HG02678 (cell line): ENCODE data around the gene DISC1.
"Not testable (repeated sequence)": the region's sequence is repeated elsewhere in the genome, so short reads cannot be mapped to it uniquely, and the experiment has no call there.

Experiments used
- ATAC-seq: cut with Tn5 transposase; IDR thresholded peaks from one replicate; pipeline ENCODE4 v1.9.1; 2021; ENCODE audit warnings: mild to moderate bottlenecking, moderate library complexity; ENCODE audit not compliant: unreplicated experiment

Gene DISC1

DNA sequence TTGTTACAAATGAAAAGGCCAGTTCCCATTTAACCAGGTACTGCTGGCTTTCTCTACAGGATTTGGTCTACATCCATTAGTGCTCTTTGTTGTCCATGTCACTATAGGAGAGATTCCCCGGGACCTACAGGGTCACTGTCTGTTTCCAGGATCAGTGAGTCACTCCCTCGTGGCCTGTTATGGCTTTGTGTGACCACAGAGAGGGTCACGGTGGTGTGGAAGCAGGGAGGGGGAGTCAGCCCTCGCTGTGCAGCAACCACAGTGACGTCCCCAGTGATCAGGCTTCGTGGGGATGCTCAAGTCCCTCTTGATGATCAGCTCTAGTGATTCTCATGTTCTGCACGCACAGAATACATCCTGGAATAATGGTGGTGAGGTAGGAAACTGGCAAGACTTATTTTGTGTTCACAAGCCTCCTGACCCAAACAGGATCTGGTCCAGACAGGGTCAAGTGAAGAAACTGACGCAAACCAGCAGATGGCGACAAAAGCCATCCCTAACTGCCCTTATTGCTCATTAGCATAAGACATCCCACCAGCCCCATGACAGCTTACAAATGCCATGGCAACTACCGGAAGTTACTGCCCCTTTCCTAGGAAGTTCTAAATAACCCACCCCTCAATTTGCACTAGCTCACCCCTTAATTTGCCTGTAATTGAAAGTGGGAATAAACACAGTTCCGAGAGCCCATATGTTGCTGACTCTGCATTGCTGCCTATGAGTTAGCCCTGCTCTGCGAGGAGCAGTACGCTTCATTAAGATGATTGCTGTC, 98.5 kb downstream of the DISC1 start:
- ATAC-seq: no peak

DNA sequence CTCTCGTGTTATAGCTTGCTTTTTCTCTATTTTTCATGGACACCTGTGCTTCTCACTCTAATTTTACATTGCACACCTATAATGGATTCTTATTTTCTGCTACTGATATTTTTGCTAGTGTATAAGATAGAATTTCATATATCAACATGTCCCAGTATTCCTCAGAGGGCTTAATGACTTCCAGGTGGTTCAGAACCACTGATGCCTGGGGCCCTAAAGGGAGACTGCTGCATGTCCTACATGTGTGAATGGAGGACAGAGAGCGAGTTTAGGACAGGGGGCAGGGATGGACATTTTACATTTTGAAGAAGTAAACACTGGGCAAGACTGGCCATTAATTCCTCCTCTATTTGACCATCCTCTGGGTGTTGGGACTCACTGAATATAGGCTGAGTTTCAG, 100.6 kb downstream of the DISC1 start:
- ATAC-seq: no peak

DNA sequence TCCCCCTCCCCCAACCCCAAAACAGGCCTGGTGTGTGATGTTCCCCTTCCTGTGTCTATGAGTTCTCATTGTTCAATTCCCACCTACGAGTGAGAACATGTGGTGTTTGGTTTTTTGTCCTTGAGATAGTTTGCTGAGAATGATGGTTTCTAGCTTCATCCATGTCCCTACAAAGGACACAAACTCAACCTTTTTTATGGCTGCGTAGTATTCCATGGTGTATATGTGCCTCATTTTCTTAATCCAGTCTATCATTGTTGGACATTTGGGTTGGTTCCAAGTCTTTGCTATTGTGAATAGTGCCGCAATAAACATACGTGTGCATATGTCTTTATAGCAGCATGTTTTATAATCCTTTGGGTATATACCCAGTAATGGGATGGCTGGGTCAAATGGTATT, 102.4 kb downstream of the DISC1 start:
- not testable (repeated sequence) for ATAC-seq

DNA sequence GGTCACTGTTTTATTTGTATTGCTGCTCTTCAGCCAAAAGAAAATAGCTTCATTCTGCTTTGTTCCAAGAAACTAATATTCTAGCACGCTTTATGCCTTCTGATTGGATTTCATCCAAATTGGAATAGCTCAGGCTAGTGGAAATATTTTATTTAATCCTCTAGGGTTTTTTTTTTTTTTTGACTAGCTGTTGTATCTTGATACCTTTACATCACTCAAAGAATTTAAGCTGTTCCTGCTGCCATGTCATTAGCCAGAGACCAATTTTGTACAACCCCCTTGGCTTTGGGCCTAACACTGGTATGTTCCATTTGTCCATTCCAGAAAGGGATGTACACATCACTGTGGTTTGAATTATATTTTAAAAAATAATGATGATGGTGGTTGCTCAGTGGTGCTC, 103.0 kb downstream of the DISC1 start:
- ATAC-seq: no peak

DNA sequence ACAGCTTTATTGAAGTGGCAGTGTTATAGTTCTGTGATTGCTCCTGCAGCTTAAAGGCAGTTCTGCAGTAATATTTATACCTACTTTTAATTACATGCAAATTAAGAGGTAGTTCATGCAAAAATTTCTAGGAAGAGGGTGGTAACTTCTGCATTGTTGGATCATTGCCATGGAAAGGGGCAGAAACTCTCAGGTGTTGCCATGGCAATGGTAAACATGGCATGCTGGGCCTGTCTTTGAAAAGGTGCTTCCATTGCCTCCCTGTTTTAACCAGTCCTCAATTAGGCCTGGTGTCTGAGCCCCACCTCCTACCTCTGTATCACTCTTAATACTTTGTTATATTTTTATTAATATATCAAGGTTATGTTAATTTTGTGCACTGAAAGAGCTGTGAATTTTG, 104.7 kb downstream of the DISC1 start:
- ATAC-seq: no peak

DNA sequence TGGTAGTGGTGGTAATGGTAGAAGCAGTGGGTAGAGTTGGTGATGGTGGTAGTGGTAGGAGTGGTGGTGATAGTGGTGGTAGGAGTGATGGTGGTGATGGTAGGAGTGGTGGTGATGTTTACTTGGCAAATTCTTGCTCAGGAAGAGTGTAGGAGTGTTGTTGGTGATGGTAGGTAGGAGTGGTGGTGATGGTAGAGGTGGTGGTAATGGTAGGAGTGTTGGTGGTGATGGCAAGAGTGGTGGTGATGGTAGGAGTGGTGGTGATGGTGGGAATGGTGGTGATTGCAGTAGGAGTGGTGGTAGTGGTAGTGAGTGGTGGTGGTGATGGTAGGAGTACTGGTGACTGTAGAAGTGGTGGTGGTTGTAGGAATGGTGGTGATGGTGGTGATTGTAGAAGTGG, 106.5 kb downstream of the DISC1 start:
- ATAC-seq: no peak

- no peak for ATAC-seq
Measured at GRCh38 chr1:231733672-231734071, 107.1 kb downstream of the DISC1 start.

- no peak for ATAC-seq
Measured at GRCh38 chr1:231734417-231734816, 107.8 kb downstream of the DISC1 start.

DNA sequence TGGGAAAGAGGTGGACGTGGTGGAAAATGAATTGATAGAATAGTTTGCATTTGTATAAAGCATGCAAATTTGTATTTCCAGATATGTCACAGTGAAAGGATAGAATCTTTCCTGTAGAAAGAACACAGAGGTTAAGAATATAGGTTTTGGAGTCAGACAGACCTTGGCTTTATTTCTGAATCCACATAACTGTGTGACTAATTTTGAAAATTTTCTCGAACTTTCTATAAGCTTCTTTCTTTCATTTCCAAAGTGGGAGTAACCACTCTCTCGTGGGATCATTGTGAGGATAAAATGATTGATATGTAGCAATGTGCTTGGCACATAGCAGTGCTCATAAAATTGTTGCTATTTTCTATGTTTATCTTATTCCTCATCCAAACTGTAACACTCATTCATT, 108.8 kb downstream of the DISC1 start:
- no peak for ATAC-seq

GRCh38 chr1:231735941-231736340, 109.4 kb downstream of the DISC1 start:
- no peak for ATAC-seq

GRCh38 chr1:231736464-231736863, 109.9 kb downstream of the DISC1 start:
- ATAC-seq: no peak

DNA sequence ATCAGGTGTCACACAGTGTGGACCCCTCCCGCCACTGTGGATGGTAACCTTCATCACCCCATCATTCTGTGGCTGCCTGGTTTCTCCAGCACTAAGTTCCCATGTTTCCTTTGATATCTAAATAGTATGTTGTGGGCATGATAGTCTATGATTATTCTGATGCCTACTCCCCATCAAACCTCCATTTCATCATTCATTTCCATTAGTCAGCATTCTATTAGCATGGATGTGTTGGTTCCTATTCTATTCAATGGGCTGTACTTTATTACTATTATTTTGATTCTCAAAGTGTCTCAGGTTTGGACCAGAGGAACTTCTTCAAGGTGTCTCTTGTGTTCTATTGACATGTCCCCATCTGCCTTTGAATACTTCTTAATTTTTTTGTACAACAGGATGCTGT, 112.0 kb downstream of the DISC1 start:
- ATAC-seq: no peak

DNA sequence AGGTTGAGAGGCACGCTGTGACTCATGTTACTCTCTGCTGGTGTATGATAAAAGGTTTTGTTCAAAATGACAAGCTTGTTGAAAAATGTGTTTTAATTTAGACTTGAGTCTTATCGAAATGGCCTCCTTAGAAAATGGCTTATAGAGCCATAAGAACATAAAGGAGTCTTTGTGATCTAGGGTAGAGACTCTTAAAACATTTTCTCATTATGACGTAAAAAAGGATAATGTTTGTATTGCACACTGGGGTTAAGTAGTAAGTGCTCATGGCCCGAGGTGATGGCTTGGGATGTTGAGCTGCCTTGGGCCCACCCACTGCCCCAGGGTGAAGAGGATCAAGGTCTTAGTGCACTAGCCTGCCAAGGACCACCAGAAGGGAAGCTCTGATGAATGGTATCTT, 117.4 kb downstream of the DISC1 start:
- no peak for ATAC-seq

DNA sequence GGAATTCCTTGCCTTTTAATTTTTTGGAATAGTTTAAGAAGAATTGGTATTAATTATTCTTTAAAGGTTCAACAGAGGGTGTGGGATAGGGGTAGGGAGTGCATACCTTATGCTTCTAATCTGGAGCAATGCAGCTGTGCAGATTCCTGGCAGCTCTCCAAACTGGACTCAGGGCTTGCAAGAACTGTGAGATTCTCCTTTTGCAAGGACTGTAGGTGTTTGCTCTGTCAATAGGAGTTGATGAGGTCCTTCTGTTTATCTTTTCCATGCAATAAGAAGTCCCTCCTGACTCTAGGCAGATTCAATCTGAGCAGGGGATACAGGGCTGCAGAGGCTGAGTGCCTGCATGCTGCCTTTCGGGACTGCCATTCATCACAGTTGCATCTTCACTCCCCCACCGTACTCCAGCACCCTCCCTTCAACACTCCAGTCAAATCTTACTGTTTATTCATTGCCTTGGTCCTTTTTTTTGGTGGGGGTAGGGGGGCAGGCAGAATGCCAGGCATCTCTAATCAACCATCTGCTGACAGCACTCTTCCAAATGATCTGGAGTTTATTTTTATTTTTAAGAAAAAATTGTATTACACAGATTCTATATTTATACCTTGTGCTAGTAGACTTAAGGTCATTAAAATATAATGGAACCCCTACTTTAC, 122.3 kb downstream of the DISC1 start:
- ATAC-seq: no peak

DNA sequence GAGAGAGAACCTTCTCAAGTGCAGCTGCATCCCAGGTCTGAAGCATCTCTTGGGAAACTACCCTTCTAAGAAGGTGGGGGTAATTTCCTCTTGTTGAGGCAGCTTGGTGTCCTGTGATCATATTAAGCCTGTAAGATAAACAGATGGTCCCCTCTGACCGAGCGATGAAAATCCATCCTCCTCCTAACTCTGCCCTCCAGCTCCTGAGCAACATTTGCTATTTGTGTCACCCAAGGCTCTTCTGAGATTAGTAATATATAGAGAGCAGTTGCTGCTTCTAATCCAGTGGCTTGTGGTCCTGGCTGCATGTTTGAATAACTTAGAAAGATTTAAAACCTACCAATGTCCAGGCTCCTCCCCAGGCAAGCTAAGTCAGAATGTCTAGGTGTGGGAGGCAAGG, 123.7 kb downstream of the DISC1 start:
- no peak for ATAC-seq

DNA sequence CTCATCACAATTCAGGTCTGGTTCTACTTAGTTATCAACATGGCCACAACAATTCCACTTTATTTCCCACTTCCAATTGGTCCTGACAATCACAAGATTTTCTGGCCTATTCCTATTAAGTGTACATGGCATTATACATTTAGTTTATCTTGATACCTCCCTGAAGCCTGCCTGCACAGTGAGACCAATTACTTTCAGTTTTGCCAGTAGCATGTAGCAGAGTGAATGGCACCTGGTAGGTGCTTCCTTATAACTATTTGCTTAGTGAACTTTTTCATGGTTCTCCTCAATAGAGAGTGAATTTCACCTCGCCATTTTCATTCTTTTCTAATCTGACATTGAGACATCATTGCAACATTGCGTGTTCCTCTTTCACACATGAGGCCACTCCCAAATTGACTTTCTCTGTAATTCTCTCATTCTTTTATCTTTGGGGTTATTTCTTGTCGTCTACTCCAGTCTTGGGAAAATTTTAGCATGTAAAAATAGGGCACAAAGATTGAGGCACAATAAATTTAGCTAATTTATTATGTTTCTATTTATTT, 124.3 kb downstream of the DISC1 start:
- no peak for ATAC-seq

DNA sequence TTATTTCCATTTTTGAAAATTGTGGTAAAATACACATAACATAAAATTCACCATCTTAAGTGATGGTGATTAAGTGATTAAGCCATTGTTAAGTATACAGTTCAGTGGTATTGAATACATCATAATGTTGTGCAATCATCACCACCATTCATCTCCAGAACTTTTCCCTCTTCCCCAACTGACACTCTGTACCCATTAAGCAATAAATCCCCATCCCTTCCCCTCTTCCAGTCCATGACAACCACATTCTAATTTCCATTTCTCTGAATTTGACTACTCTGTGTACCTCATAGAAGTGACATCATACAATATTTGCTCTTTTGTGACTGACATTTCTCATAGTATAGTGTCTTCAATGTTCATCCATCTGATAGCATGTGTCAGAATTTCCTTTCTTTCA, 124.8 kb downstream of the DISC1 start:
- no peak for ATAC-seq

DNA sequence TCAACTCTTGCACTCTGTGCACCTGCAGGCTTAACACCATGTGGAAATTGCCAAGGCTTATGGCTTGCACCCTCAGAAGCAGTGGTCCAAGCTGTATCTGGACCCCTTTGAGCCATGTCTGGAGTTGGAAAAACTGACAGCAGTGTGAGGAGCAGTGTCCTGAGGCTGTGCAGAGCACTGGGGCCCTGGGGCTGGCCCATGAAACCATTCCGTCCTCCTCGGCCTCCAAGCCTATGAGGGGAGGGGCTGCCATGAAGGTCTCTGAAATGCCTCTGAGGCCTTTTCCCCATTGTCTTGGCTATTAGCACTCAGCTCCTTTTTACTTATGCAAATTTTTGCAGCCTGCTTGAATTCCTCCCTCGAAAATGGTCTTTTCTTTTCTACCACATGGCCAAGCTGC, 126.7 kb downstream of the DISC1 start:
- ATAC-seq: no peak

DNA sequence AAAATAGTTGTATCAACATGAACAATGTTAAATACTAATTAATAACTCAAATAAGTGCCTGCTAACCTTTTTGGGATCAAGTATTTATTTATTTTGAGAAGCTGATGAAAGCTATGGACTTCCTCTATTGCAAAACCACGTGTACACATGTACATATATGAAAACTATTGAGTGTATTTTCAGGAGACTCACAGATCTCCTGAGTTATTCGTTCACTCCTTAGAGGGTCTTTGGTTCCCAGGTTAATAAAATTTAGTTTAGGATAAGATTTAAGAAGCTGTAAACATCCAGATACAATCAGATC, 130.5 kb downstream of the DISC1 start:
- ATAC-seq: peak; percentile 42

DNA sequence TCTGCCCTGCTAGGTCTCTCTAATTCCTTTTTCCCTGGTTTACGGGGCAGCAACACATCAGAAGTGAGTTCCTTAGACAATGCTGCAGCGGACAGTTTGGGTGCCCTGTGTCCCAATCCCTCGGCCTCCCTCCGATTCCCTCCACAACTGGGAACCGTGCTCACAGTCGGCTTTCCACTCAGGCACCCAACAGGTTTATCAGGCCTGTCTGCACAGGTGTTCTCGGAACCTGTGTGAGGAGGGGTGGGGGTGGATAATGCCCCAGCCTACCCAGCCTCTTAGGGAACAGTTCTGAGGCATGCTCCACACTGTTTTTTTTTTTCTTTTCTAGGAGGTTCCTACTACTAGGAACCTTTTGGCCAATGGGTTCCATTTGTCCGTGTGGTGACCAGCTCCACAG, 131.2 kb downstream of the DISC1 start:
- no peak for ATAC-seq

- no peak for ATAC-seq
Measured at GRCh38 chr1:231761252-231761651, 134.7 kb downstream of the DISC1 start.

GRCh38 chr1:231761747-231762541, 135.4 kb downstream of the DISC1 start:
- ATAC-seq: no peak
